GM18907 (cell line): Measurements from ENCODE around the gene SMYD3.
"Not testable (repeated sequence)": the region's sequence is repeated elsewhere in the genome, so short reads cannot be mapped to it uniquely, and the experiment has no call there.

Experiments used
- ATAC-seq: cut with Tn5 transposase; IDR thresholded peaks from one replicate; pipeline ENCODE4 v1.9.1; 2021; ENCODE audit warnings: mild to moderate bottlenecking, moderate library complexity; ENCODE audit not compliant: unreplicated experiment

Gene SMYD3

GRCh38 chr1:245827301-245827700 lies 679.8 kb downstream of the SMYD3 start:
- ATAC-seq: no peak

GRCh38 chr1:245825128-245825901 lies 681.8 kb downstream of the SMYD3 start:
- no peak for ATAC-seq

DNA sequence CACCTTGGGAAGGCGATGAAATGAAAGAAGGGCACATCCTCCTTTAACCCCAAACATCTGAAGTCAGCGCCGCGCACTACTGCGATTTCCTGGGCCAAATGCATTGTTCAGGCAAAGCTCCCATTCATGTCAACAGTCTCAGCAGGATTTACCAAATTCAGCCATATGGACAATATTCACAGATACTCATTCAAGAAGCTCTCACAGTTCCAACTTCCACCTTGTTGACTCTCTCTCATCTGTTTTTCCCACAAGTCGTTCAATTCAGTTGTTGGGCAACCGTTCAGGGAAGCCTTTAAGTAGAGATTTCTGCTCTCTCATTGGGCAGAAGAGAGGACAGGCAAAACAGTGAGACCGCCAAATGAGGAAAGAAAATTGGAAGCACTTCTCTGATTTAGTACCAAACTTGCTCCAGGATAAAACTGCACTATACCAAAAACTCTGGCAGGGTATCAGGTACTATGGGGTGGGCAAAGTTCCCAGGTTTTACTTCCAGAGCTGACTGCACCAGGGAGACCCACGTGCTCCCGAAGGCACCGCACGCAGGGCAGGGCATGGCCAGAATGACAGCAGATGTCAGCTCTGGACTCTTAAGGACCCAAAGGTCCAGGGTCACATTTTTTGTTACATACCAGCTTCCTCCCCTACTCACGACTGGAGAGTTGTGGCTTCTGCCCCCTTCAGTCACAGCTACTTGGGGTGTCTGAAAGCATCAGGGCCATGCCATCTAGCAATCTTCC lies 683.5 kb downstream of the SMYD3 start:
- no peak for ATAC-seq

GRCh38 chr1:245822996-245823395 lies 684.1 kb downstream of the SMYD3 start:
- ATAC-seq: no peak

DNA sequence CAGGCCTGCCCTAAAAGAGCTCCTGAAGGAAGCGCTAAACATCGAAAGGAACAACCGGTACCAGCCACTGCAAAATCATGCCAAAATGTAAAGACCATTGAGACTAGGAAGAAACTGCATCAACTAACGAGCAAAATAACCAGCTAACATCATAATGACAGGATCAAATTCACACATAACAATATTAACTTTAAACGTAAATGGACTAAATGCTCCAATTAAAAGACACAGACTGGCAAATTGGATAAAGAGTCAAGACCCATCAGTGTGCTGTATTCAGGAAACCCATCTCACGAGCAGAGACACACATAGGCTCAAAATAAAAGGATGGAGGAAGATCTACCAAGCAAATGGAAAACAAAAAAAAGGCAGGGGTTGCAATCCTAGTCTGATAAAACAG lies 688.7 kb downstream of the SMYD3 start:
- ATAC-seq: not testable (repeated sequence)

- ATAC-seq: not testable (repeated sequence)
Measured at GRCh38 chr1:245816496-245816895, 690.6 kb downstream of the SMYD3 start.

DNA sequence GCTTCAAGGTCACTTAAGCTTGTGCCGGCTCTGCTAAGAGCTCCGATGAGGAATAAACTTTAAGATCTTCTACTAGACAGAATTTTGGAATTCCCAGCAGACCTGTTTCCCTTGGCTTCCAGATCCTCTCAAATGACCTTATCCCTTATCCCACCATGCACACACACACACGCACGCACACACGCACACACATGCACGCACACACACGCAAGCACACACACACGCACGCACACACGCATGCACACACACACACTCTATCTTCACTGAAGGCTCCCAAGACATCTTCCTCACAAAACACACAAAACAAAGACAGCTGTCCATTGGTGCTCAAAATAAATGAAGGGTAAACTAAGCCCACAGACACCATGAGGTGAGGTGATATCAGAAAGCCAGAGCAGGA lies 692.4 kb downstream of the SMYD3 start:
- no peak for ATAC-seq

- ATAC-seq: no peak
Measured at GRCh38 chr1:245812278-245812677, 694.8 kb downstream of the SMYD3 start.

DNA sequence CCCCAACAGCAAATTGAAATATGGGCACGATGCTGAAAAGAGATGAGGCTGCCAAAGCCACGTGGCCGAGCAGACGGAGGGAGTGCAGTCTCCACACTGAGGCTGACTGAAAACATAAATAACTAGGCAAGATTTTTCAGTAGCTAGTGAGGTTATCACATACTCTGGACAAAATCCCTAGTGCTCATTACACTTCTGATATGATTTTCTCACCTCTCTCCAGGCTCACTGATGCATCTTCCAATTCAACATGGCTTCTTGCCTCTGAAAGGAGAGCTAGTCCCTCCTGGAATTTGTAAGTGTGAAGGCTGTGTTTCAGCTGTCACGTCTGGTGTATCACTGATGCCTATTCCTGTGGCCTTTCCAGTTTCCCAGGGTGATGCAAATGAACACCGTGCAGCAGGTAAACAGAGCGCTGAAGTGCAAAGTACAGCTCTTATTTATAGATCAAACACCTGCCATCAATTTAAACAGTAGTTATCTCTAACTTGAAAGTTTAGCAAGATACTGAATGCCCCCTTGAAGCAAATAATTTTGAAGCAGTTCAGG lies 696.2 kb downstream of the SMYD3 start:
- no peak for ATAC-seq

DNA sequence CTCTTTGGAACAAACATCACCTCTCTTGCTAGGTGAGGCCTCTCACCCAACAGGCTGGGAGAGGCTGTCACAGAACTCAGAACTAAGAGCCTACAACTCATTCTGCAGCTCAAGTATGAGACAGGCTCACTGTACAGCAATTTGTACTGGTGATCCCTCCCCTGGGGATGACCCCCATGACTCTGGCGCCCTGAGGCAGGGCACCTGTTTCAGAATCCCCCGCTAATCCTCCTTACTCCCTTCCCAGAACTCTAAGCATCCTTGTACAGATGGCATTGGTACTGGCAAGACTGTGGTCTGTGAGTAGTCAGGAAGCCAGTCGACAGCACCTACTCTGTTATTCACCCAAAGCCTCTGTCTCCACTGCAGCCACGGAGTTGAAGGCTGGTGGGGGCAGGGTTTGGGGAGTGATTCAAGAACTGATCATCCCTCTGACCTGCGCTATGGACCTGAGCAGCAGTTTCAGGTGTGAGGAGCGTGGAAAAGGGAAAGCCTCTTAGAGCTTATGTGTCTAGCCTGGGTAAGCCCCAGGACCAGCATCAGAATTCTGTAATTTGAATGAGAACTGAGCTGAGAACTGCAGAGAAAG lies 696.8 kb downstream of the SMYD3 start:
- no peak for ATAC-seq

GRCh38 chr1:245809361-245809760 lies 697.7 kb downstream of the SMYD3 start:
- ATAC-seq: no peak

- ATAC-seq: peak; percentile 43
Measured at GRCh38 chr1:245807954-245808719, 698.9 kb downstream of the SMYD3 start.

DNA sequence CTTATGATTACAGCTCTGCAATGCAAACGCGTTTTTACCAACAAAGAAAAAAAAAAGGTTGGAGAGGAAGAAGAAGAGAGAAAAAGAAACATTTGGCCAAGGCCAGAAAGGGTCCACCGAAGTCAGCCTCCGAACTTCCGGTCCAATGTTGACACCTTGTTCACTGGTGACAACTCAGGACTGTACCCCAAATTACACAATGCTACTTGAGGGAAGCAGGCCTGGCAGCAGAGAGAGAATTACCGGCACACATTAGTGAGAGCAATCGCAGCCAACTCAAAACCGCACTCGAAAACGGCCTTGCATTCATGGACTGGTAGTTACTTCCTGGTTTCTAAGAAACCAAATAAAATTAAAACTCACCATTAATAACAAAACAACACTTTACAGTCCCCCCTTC lies 699.8 kb downstream of the SMYD3 start:
- peak; percentile 80 for ATAC-seq

DNA sequence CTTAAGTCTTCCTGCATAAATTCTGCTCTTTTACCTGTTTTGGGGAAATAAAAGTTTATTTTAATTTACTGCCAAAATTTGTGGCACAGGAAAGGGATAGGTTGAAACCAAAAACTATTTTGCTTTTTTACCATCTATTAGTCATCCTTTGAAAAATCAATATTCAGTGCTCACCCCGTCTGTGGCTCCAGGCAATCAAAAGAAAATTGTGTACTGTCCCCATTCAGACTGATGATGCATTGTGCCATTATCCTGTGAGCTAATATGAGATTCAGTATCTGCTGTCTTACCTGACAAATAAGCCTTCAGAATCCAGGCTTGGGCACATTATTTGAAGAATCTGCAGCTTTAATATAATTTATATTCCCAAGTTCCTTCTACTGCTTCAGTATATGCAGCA lies 701.5 kb downstream of the SMYD3 start:
- no peak for ATAC-seq

DNA sequence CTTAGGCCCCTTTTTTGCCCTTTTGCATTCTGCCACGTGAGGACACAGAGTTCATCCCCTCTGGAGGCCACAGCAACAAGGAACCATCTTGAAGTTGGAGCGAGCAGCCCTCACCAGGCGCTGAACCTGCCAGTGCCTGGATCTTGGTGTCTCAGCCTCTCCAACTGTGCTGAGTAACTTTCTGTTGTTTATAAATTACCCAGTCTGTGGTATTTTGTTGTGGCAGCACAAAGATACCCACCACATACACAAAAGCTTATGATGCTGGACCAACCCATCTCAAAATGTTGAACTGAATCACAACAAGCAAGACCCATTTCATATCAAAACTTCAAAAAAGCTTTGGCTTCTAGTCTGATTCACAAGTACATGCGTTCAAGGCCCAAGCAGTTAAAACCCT lies 702.4 kb downstream of the SMYD3 start:
- ATAC-seq: no peak

GRCh38 chr1:245803666-245804037 lies 703.4 kb downstream of the SMYD3 start:
- ATAC-seq: no peak

- no peak for ATAC-seq
Measured at GRCh38 chr1:245802941-245803665, 704.0 kb downstream of the SMYD3 start.

- no peak for ATAC-seq
Measured at GRCh38 chr1:245800901-245801605, 706.0 kb downstream of the SMYD3 start.

GRCh38 chr1:245798349-245798711 lies 708.7 kb downstream of the SMYD3 start:
- ATAC-seq: no peak
